WTC11 (cell line): ENCODE measurements around the gene FAM124A. TPM values are rescaled to one million over a fixed set of nuclear protein-coding genes. Genes with fewer than 3 reads are reported as not detected.

Experiments
- ATAC-seq: fragments of 200-7000 bp; cut with Tn5 transposase; 2 replicates; pipeline ENCODE4 v1.10.0; 2021; ENCODE audit warnings: mild to moderate bottlenecking, moderate library complexity
- CTCF ChIA-PET: fragments of 300-600 bp; sonication (Branson Sonifier 250); formaldehyde crosslinking; loops from one replicate; lab custom pipeline; 2021; ENCODE audit warnings: antibody characterized with exemption; lab: Charles Lee
- POLR2A ChIA-PET: fragments of 350-600 bp; sonication (Branson Sonifier 250); formaldehyde crosslinking; loops from one replicate; lab custom pipeline; 2021; ENCODE audit warnings: antibody characterized with exemption; lab: Charles Lee
- DNase-seq: peaks from one replicate; pipeline ENCODE4 v3.0.0; 2021; ENCODE audit warnings: low spot score
- H3K27ac Mint-ChIP-seq: 2 replicates; pipeline ENCODE4 v1.8.0; 2021; ENCODE audit warnings: mixed read lengths
- H3K27me3 Mint-ChIP-seq: 2 replicates; pipeline ENCODE4 v1.8.0; 2021; ENCODE audit warnings: low read depth, mild to moderate bottlenecking, moderate library complexity, mixed read lengths
- H3K36me3 Mint-ChIP-seq: 2 replicates; pipeline ENCODE4 v1.8.0; 2021; ENCODE audit warnings: mixed read lengths
- H3K4me1 Mint-ChIP-seq: 2 replicates; pipeline ENCODE4 v1.8.0; 2022; ENCODE audit warnings: mixed read lengths
- H3K4me3 Mint-ChIP-seq: 2 replicates; pipeline ENCODE4 v1.8.0; 2021; ENCODE audit warnings: mild to moderate bottlenecking, moderate library complexity, mixed read lengths
- H3K9me3 Mint-ChIP-seq: 2 replicates; pipeline ENCODE4 v1.8.0; 2021; ENCODE audit warnings: mixed read lengths
- ARID4B ChIP-seq: sonication (generic); formaldehyde crosslinking; IDR thresholded peaks from 2 replicates; pipeline ENCODE4 v1.8.0; 2023; ENCODE audit warnings: missing genetic modification reagents, mild to moderate bottlenecking, borderline replicate concordance
- ELF4 ChIP-seq: sonication (generic); formaldehyde crosslinking; IDR thresholded peaks from 2 replicates; pipeline ENCODE4 v1.8.1; 2022; ENCODE audit warnings: low read depth, mild to moderate bottlenecking, moderate library complexity, missing genetic modification reagents
- ERG ChIP-seq: fragments of 250-450 bp; sonication (Bioruptor Pico); IDR thresholded peaks from 2 replicates; pipeline ENCODE4 v1.8.0; 2021; ENCODE audit warnings: mild to moderate bottlenecking
- FOXJ3 ChIP-seq: sonication (generic); formaldehyde crosslinking; IDR thresholded peaks from 2 replicates; pipeline ENCODE4 v1.9.0; 2021; ENCODE audit warnings: missing genetic modification reagents, mild to moderate bottlenecking, borderline replicate concordance
- FOXK1 ChIP-seq: sonication (generic); formaldehyde crosslinking; IDR thresholded peaks from 2 replicates; pipeline ENCODE4 v1.8.0; 2022; ENCODE audit warnings: mild to moderate bottlenecking, moderate library complexity, missing genetic modification reagents
- NFE2L1 ChIP-seq: sonication (generic); formaldehyde crosslinking; IDR thresholded peaks from 2 replicates; pipeline ENCODE4 v1.8.1; 2023; ENCODE audit warnings: missing genetic modification reagents
- NFYB ChIP-seq: sonication (generic); formaldehyde crosslinking; conservative IDR thresholded peaks from 2 replicates; pipeline ENCODE4 v1.8.0; 2022; ENCODE audit warnings: low read depth, missing genetic modification reagents
- SOX15 ChIP-seq: fragments of 250-450 bp; sonication (Bioruptor Pico); IDR thresholded peaks from 2 replicates; pipeline ENCODE4 v1.9.0; 2021; ENCODE audit warnings: mild to moderate bottlenecking
- ZMAT4 ChIP-seq: fragments of 250-450 bp; sonication (Bioruptor Pico); IDR thresholded peaks from 2 replicates; pipeline ENCODE4 v1.9.0; 2021; ENCODE audit warnings: mild to moderate bottlenecking
- ZNF219 ChIP-seq: sonication (generic); formaldehyde crosslinking; IDR thresholded peaks from 2 replicates; pipeline ENCODE4 v1.8.0; 2023; ENCODE audit warnings: missing genetic modification reagents, mild to moderate bottlenecking, borderline replicate concordance
- ZSCAN18 ChIP-seq: fragments of 250-450 bp; sonication (Bioruptor Pico); IDR thresholded peaks from 2 replicates; pipeline ENCODE4 v2.1.2; 2022; ENCODE audit warnings: mild to moderate bottlenecking, moderate library complexity
- total RNA-seq: library from RNA; stranded (reverse); gene quantifications from 3 replicates; pipeline ENCODE4 v1.2.3, GENCODE V29; 2021
- TF ChIP-seq, protein P1 (sequence below): sonication (generic); formaldehyde crosslinking; IDR thresholded peaks from 2 replicates; pipeline ENCODE4 v1.8.1; 2023; ENCODE audit warnings: mild to moderate bottlenecking, missing genetic modification reagents
- TF ChIP-seq, protein P2 (sequence below): sonication (generic); formaldehyde crosslinking; IDR thresholded peaks from 2 replicates; pipeline ENCODE4 v1.8.1; 2022; ENCODE audit warnings: mild to moderate bottlenecking, moderate library complexity, missing genetic modification reagents

Gene FAM124A
- total RNA-seq, 1 experiment from 2014 or later = 45.8 TPM

- TF ChIP-seq ARID4B (CRISPR knock-in tag) (no peak), ZSCAN18 (CRISPR knock-in tag) (no peak), NFYB (CRISPR knock-in tag) (no peak), ZMAT4 (CRISPR knock-in tag) (no peak)
- TF ChIP-seq, protein P1, sequence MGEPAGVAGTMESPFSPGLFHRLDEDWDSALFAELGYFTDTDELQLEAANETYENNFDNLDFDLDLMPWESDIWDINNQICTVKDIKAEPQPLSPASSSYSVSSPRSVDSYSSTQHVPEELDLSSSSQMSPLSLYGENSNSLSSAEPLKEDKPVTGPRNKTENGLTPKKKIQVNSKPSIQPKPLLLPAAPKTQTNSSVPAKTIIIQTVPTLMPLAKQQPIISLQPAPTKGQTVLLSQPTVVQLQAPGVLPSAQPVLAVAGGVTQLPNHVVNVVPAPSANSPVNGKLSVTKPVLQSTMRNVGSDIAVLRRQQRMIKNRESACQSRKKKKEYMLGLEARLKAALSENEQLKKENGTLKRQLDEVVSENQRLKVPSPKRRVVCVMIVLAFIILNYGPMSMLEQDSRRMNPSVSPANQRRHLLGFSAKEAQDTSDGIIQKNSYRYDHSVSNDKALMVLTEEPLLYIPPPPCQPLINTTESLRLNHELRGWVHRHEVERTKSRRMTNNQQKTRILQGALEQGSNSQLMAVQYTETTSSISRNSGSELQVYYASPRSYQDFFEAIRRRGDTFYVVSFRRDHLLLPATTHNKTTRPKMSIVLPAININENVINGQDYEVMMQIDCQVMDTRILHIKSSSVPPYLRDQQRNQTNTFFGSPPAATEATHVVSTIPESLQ (CRISPR knock-in tag) = no peak
- TF ChIP-seq, protein P2, sequence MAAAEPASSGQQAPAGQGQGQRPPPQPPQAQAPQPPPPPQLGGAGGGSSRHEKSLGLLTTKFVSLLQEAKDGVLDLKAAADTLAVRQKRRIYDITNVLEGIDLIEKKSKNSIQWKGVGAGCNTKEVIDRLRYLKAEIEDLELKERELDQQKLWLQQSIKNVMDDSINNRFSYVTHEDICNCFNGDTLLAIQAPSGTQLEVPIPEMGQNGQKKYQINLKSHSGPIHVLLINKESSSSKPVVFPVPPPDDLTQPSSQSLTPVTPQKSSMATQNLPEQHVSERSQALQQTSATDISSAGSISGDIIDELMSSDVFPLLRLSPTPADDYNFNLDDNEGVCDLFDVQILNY (CRISPR knock-in tag) = no peak
Measured at GRCh38 chr13:51206584-51206983, 15.6 kb upstream of the FAM124A start (continued).

DNA sequence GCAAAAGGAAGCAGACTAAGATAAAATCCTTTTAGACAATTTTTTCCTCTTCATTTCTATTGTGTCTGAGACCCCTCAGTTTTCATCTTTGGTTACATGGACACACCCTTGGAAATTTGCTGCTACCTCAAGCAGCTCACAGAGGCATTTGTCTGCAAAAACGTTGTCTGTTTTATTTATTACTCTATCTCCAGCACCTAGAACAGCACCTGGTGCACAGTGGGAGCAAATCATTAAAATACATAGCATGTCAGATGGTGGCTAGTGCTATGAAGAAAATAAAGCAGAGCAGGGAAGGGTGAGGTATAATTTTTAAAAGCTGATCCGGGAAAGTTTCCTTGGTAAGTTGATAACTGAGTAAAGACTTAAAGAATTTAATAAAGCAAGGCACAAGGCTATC, 14.3 kb upstream of the FAM124A start:
- H3K4me3 Mint-ChIP-seq = no peak overlapping the region
- DNase-seq (no peak), ATAC-seq (no peak)
- peaks cover 22% of the 10 kb centered on the region for H3K27me3 Mint-ChIP-seq
- H3K4me1 Mint-ChIP-seq = peaks cover 36% of the 10 kb centered on the region
- no peak overlapping the region for H3K27ac Mint-ChIP-seq
- H3K9me3 Mint-ChIP-seq = peaks cover 5% of the 10 kb centered on the region
- CTCF ChIA-PET = interaction anchor here (1.6 to 2.3 kb wide), 2 partner anchors 59 to 78 kb away, joined by 3 to 6 read pairs; no protein-coding TSS in a partner anchor
- POLR2A ChIA-PET = no interaction called here
- H3K36me3 Mint-ChIP-seq = no peaks in the 10 kb centered on the region
- TF ChIP-seq SOX15 (CRISPR knock-in tag) (no peak), ZMAT4 (CRISPR knock-in tag) (no peak), ERG (CRISPR knock-in tag) (no peak), NFE2L1 (CRISPR knock-in tag) (no peak), FOXJ3 (CRISPR knock-in tag) (no peak), ZNF219 (CRISPR knock-in tag) (no peak), ELF4 (no peak), ARID4B (CRISPR knock-in tag) (no peak), FOXK1 (CRISPR knock-in tag) (no peak)
- TF ChIP-seq, all 79 proteins: peak for 0
